CD4-positive, alpha-beta T cell treated with Interleukin-17A for 1 hour (primary cell): ENCODE measurements around the gene TBC1D2.
"Not testable (repeated sequence)": the region's sequence is repeated elsewhere in the genome, so short reads cannot be mapped to it uniquely, and the experiment has no call there.

Experiments used
- DNase-seq: peaks from one replicate; pipeline ENCODE4 v3.0.0-alpha.2; 2020

Gene TBC1D2

DNA sequence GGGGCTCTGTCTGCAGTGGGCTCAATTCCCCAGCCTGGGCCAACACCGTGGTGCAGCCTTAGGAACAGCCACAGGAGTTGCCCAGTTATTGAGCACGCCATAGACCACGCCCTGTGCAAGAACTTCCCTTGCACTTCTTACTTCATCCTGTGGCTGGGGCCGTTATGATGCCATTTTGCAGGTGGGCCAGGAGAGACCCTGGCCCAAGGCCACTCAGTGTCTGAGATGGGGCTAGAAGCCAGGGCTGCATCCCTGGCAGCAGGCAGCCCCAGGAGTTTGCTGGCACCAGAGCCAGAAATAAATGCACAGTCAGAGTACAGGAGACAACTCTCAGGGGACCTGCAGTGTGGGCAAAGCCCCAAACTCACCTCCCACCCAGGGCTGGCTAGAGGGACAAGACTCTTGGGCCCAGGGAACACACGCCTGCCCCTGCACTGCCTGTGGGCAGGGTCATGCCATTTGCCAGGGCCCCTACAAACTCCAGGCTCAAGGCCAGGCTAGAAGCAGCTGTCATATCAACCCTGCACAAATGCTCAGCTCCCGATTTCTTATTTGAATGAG, 69.8 kb downstream of the TBC1D2 start:
- no peak for DNase-seq

DNA sequence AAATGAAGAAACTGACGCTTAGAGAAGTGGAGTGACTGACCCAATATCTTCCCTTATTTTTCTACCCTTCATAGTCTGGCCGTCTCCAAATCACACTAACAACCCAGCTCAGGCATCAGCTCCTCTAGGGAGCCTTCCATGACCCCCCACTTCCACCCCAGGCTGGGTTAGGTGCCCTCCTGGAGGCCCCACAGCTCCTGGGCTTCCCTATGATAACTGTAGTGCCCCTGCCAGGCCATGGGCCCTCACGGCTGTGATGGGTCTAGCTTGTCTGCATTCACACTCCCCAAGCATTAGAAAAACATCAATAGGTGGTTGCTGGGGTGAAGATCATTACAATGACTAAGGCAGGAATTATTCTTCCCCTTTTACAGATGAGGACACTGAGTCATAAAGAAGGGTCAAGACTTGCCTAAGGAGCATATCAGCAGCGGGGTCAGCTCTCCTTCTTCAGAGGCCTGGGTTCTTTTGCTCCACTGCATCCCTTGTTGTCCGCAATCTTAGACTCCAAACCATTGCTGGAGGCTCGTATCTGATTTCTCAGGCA, 70.4 kb downstream of the TBC1D2 start:
- no peak for DNase-seq

DNA sequence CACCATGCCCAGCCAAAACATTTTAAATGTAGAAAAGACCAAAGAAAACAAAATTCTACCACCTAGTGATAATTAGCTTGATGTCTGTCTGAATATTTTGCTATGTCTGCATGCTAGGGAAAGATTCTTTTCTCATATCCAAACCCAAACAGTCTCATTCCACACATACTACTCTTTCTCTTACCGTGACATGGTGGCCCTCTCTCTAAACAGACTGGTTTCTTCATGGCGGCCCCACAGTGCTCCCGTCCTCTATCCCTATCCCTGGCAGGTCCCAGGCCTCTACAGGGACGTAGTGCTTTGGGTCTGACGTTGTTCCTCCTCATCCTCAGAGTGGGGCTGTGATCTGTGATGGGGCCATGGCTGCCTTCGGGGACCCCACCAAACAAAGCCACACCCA, 71.1 kb downstream of the TBC1D2 start:
- DNase-seq: no peak

DNA sequence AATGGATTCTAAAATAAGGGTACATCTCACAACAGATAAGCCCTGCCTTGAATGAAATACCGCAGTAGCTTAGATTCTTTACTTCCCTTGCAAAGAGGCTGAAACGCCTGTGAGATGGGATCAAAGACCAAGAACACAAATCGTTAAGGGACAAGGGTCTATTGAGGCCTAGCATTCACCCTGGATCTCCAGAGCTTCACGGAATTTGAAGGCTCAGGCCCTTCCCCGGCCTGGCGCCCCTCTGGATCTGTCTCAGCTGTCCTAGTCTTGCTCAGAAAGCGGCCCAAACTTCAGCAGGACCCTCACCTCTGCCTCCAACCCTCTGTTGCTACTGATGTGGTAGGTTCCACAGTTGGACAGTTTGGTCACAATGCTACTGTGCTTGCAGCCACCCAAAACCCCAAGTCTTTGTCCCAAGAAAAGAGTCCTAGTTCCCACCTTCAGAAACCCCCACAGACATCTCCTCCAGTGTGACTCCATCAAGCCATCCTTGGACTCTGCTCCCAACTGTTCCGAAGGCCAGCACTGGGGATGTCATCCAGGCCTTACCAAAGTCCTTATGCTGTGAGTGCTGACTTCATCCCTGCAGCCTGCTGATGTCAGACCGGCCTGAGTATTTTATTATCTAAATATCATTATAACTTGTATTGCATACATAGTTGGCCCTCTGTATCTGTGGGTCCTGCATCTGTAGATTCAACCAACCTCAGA, 72.4 kb downstream of the TBC1D2 start:
- DNase-seq: no peak

DNA sequence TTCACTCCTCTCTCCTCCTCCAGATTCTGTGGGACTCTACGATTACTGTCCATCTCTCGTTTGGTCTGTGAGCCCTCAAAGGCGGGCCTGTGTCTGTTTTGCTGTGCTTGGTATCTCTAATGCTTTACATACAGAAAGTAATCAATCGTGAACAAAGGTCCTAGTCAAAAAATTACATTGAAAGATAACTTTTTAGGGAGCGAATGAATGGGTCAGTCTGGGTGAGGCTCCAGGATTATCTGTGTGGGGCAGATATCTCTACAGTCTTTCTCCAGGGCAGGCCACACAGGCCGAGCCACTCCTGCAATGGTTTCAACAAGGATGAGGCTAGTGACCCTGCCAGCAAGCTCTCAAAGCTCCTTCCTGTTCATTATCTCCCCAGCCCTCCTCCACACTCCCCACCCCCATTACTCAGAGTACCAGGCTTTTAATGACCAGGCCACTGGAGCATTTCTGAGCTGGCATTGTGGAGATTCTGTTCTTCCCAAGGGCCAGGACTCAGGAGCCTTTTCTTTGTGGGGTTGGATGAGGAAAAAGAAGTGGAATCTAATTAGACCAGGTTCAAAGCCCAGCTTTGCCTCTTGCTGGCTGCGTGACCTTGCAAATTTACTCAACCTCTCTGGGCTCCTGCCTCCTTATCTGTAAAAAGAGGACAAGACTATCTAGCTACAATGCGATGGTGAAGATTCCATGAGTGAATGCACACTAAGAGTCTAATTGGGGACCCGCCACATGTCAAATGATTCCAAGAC, 73.2 kb downstream of the TBC1D2 start:
- DNase-seq: no peak

DNA sequence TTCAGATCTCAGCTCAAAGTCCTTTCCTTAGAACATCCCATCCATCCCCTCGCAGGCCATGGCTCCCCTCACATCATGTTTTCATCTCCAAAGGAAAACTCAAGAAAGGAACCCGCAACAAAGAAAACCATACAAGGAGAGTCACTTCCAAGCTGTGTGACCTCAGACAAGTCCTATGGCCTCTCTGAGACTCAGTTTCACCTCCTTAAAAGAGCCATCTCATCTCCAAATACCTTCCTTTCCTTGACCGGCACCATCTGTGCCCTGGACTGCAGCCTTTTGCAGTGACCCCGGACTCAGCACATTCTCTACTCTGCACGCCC, 73.7 kb downstream of the TBC1D2 start:
- DNase-seq: no peak

DNA sequence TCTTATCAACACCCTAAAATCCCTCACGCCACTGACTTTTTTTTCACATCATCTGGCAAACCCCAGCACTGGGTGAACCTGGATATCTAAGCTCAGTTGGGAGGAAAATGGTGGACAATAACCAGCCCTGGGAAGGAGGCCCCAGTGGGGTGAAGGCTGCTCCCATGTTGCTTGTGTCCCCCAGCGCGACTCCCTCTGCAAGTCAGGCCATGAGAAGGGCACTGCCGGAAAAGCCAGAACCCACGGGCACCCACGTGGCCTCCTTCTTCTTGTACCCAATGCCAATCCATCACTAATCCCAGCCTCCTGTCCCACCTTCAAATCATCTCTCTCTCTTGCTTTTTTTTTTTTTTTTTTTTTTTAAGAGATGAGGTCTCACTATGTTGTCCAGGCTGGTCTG, 74.5 kb downstream of the TBC1D2 start:
- DNase-seq: no peak

DNA sequence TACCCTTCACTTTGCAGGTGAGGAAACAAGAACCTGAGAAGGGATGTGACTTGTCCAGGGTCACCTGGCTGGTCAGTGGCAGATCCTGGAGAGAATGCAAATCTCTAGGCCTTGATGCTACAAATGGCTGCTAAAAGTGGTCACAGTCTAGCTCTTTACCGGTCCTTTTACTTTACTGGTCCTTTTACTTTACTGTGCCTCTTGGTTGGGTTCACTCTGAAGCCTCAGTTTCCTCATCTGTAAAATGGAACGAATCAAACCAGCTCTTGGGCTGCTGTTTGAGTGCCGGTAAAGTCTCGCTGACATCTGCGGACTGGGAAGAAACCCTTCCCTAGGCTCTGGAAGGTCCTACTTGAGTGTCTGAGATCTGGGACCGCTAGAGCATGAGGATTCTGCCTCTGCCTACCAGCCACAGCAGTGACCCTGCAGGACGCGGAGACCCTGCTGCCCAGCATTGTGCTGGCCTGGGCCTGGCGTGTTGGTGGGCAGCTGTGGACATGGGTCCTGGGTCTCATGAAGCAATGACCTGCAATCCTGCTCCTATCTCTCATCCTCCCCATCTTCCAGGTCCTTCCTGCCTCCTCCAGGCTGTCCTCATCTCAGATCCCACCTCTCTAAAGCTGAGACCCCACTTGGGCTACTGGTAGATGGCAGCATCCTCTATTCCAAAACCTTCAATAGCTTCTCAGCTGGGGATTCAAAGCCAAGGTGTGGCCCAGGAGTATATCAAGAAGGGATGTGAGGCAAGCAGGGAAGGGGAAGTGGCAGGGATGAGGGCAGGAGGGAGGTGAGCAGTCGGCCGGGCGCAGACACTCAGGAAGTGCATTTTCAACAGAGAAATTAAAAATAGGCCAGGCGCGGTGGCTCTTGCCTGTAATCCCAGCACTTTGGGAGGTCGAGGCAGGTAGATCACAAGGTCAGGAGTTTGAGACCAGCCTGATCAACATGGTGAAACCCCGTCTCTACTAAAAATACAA, 76.3 kb downstream of the TBC1D2 start:
- DNase-seq: no peak

DNA sequence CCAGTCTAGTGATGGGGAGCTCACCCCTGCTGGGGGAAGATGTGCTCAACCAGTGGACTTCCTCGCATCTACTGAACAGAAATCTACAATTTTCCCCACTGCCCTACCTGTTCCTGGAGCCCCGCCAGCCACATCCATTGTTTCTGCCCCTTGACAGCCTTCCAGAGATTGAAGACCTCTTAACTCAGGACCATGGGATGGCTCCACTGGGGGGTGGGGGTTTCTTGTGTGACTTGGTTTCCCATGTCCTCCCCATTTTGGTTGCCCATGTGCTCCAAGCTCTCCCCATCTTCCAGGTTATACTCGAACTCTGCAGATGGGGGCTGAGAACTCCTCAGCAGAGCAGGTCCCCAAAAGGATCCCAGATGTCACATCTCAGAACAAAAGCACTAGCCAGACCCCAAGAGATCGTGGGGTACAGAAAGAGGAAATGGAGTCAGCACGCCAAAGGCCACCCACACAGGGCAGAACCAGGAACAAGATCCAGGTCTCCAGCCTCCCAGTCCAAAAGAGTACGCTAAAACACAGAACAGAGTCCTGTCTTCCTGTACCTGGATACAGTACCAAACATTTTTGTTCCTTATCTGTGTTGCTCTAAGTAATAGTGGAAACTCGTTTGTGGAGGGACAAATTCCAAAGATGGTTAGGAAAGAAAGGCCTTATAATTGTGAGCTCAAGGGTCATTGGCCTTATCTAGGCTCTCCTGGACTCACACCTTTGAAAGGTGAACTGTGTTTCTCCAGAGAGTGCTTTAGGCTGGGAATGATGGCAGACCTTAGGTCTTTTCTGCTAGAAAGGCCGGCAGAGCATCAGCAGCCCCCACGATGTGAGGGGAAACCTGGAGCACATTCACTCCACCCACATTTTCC, 78.8 kb downstream of the TBC1D2 start:
- DNase-seq: no peak

DNA sequence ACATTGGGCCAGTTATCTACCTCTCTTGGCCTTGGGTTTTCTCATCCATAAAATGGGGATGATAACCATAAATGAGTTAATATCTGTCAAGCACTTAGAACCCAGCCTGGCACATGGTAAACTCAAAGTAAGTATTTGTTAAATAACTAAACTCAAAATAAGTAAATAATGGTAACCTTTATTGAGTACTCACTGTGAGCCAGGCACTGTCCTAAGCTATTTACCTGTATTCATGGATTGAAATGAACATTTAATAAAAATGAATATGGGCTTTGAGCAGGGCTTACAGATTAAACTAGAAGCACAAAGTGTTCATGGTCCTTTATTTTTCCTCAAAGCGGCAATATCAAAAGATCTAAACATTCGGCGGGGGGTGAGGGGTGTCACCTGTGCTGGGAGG, 79.7 kb downstream of the TBC1D2 start:
- no peak for DNase-seq

DNA sequence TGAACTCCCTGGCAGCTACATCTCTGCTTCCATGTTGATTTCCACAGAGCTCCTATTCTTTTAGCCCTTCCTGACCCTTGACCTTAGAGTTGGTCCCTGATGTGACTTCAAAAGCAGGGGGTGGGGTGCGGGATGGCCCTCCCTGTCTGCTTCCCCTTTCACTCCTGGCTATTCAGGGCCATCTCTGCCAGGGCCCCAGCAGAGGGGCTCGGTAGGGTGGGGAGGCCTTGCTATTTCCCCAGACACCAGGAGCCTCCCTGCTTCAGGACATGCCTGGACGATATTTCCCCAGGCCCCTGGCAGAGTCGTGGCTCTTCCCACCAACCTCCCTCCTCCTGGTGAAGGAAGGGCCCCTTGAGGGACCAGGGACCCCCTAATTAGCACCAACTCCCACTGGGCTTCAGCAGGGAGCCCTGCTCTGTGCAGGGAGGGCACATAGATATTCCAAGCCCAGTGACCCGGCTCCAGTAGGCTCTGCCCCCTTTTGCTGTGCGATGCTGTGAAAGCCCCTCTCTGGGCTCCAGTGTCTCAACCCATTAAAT, 80.3 kb downstream of the TBC1D2 start:
- DNase-seq: no peak

DNA sequence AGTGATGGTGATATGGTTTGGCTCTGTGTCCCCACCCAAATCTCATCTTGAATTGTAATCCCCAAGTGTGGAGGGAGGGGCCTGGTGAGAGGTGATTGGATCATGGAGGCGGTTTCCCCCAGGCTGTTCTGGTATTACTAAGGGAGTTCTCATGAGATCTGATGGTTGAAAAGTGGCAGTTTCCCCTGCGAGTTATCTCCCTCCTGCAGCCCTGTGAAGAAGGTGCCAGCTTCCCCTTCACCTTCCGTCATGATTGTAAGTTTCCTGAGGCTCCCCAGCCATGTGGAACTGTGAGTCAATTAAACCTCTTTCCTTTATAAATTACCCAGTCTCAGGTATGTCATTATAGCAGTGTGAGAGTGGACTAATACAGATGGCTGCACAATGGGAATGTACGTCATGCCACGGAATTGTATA, 80.9 kb downstream of the TBC1D2 start:
- not testable (repeated sequence) for DNase-seq

DNA sequence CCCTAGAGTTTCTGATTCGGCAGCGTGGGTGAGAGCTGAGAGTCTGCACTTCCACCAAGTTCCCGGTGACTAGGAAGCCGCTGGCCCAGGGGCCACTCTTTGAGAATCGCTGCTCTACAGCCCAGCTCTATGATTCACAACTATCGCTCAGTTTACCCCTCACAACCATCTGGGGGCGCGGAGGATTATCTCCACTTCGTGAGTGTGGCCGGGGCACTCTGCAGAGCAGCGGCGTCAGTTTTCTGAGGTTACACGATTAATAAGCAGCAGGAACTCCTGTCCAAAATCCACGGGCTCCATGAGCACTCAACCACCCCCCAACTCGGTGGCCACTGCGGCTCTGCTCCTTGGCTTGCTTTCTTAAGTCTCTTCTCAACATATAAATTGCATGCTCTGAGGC, 82.3 kb downstream of the TBC1D2 start:
- no peak for DNase-seq

DNA sequence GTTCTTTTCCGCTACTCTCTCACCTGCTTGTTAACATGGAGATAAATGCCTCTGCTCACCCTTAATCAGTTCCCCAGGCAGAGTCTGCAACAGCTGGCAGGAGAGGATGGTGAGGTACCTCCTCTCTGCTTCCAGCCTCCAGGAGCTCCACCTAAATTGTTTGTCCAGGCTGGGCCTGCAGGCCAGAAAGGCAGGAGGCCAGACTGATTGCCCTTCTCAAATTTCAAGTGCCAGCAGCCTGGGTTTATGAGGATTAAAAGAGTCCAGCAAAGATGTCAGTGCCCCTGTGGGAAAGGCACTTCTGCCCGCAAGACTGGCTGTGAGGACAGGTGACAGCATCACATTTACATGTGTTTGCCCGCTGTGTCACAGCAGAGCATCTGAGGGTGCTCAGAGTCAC, 82.8 kb downstream of the TBC1D2 start:
- no peak for DNase-seq

DNA sequence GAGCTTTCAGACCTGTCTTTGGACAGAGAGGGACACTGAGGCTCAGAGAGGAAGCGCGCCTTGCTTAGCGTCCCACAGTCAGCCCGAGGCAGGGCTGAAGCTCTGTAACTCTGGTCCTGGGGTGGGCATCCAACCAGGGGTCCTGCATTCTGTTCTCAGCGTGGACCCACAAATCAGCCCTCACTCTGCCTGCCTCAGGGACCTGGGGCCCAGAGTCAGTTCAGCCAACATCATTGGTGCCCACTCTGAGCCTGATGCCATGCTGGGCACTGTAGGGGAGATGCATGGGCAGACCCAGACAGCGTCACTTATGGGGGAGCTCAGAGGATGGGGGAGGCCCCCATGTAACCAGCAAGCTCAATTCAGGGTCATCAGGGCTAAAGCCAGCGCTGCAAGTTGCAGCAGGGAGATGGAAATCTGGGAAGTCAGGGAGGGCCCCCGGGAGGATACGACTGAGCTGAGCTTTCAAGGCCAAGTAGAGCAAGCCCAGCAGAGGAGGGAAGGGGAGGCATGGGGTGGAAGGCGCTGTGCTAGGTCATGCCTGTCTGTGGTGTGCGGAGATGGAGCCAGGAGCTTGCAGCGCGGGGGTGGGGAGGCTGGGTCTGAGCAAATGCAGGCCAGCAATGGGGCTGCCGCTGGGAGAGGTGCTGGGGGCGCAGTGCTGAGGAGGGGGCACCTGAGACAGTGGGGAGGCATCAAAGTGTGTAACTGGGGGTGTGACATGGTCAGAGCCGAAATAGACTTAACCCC, 84.1 kb downstream of the TBC1D2 start:
- DNase-seq: no peak

DNA sequence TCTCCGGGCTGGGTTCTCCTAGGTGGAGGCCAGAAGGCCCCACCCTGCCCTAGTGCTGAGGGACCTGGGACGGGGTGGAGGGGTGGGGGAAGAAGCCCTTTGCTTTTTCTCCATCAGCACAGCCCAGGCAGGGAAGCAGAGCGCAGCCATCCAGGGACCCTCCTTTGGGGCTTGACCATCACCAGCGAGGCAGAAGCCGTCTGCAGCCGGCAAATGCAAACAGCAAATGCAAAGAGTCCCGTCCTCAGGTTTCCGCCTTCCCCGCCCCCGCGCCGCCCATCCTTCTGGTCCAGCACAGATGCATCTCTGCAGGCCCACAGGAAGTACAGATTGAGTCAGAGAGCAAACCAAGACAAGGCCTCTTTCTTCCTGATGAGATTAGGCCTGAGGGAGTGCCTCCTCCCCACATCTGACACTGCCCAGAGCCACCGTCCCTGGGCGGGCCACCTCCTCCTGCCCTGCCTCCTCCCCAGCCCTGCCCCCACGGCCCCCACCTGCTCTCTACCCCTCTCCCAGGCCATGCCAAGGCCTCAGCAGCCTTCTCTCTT, 86.4 kb downstream of the TBC1D2 start:
- peak; percentile 56 for DNase-seq

DNA sequence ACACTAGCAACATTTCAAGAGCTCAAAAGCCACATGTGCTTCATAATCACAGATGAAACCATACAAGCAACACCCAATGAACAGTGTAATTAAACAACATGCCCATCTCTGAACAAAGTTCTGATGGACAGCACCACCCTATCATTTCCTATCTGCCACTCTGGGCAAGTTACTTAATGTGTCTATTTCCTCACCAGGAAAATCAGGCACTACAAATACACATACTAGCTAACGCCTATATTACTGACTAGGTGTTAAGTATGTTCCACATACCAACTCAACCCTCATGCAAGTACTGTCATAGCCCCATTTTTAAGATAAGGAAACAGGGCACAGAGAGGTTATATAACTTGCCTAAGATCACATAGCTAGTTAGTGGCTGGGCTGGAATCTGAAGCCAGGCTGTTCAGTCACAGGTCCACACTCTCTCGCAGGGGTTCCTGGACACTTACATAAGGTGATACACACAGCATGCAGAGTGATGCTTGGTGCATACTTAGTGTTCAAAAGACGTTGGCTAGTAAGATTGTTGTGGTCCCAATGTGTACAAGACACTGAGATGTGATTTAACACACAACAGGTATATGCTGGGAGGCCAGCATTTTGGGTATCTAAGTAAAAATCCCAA, 87.2 kb downstream of the TBC1D2 start:
- DNase-seq: no peak

DNA sequence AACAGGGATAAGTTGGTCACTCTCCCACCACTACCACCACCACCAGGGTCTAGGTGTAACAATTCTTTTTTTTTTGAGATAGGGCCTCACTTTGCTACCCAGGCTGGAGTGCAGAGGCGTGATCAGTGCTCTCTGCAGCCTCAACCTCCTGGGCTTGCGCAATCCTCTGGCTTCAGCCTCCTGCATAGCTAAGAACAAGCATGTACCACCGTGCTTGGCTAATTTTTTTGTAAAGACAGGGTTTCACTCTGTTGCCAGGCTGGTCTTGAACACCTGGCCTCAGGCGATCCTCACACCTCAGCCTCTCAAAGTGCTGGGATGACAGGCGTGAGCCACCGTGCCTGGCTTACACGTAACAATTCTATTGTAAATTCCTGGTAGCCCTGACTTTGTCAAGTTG, 90.5 kb downstream of the TBC1D2 start:
- DNase-seq: no peak

DNA sequence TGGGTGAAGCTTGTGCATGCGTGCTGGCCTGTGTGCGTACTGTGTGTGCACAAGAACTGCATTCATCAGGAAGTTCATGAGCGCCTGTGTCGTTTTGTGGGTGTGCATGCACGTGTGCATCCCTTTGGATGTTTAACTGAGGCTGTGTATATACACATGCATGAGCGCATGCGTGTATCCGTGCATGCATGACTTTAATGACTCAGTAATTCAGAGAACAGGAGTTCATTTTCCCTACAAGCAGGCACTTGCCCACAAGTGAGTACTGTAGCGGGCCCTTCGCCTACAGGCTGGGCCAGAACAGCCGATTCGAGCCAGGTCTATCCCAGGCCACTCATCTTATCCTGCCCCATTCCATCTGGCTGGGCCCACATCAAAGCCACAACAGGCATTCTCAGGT, 92.8 kb downstream of the TBC1D2 start:
- no peak for DNase-seq

DNA sequence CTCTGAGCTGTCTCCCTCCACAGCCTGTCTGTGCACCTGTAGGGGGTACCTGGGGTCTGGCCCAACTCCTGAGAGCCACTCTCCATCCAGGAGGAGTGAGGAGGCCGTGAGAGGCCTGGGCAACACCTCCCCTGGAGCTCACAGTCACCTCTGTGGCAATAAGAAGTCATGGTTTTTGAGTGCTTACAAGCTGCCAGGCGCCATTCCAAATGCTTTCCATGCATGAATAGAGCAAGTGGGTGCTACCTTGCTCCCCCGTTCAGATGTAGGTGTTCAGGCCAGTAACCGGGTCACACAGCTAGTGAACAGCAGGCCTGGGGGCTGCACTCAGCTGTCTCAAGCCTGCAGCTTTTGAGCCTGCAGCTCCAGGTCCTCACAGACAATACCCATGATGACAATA, 93.6 kb downstream of the TBC1D2 start:
- DNase-seq: no peak
